Dedifferentiated amniotic fluid mesenchymal stem cell (primary cell): ENCODE data around the gene TNS1.

ENCODE experiments used
- DNase-seq: peaks from one replicate; pipeline ENCODE4 v3.0.0-alpha.2; 2016; ENCODE audit errors: extremely low spot score

Gene TNS1

DNA sequence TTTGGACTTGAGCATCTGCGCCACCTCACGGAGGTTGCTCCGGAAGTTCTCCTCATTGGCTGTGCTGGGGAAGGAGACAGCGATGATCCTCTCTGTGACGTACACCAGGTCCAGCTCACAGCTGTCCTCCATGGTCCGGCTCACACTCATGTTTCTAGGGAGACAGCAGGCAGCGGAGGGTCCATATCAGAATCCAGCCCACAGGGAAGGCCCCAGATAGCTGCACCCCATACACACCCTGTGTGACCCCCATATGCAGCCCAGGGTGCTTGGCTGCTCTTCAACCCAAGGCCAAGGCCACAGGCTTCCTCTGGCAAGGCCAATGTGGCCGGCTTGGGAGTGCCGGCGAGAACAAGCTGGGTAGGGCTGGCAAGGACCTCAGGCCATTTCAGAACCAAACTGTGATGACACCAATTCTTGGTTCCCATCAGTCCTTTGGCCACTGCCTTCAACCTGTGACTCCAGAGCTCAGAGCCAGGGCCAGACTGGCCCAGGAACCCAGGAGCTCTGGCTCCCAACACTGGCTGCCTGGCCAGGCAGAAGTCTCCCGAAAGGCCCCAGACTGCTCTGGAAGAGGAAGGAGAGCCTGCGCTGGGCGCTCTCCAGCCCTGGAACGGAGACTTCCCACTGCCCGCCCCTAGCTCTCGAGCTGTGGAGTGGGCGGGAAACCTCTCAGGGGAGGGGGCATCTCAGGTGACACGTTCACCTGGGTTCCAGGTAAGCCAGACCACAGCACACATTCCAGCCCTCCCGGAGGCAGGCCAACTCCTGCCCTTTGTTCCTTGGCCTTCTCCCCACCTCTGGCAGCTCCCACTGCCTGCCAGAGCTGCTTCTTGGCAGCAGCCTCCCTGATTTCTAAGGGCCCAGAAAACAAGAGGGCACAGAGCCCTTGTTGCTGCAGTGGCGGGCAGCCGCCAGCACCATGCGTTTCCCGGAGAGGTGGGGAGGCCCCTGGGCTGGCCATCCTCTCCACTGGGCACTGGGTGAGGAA is 104.7 kb downstream of the TNS1 start:
- no peak for DNase-seq

DNA sequence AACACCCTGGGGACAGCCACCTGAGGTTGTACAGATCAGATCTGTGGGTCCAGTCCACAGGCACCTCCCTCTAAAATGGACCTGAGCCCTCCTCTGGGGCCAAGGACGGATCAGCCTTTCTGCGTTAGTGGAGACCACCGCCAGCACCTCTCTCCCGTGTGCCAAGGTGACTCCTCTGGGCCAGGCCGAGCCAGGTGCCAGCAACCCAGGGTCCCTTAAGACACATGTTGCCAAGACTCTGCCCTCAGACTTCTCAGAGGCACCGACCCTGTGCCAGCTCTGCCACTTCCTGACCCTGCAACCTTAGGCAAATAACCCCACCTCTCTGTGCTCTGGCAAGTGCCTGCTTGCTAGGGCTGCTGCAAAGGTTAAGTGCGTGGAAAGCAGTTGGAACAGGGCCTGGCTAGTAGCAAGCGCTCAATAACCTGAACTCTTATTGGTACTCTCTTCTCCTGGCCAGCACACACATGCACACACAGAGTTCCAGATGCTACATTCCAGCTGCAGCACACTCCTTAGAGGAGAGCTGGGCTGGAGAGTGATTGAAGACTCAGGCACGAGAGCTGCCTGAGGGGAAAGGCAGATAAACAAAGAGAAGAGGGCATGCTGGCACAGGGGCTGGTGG is 105.6 kb downstream of the TNS1 start:
- DNase-seq, result no peak

DNA sequence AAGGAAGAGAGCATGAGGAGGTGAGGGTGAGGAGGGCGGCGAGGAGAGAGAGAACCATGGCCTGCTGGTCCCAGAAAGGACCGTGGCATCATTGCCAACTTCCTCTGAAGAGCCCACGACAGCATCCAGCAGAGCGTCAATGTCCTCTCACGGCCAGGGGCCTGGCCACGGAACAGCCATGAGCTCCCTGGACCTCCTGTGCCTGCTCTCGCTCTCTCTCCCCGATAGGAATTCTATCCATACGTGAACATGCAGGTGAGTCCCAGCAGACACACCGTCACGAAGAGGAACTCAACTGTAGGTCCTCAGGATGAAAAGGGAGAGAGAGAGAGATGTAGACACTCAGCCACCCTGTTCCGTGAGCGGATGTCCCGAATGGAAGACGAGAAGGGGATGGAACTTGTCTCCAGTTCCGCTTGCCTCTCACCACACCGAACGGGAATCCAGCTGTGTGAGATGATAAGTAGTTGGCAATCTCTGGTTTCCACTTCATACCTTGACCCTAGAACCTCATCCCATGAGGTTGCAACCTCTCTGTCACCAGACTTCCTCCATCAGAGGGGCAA is 107.6 kb downstream of the TNS1 start:
- no peak for DNase-seq

DNA sequence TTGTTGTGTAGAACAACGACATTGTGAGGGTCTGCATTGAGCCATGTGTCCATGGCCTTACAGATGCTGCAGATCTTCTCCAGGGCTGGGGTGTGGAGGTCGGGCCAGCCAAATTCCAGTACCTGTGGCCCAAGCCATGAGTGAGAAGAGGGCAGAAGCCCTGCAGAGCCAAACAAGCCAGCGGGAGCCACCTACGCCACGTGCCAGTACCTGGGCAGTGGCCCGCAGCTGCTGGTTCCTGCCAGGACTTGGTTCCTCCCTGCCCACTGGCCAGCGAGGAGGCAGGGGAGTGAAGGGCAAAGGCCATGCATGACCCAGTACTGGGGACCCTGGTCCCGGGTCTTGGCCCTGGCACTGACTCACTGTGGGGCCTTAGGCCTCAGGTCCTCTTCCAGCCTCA is 109.4 kb downstream of the TNS1 start:
- no peak for DNase-seq

DNA sequence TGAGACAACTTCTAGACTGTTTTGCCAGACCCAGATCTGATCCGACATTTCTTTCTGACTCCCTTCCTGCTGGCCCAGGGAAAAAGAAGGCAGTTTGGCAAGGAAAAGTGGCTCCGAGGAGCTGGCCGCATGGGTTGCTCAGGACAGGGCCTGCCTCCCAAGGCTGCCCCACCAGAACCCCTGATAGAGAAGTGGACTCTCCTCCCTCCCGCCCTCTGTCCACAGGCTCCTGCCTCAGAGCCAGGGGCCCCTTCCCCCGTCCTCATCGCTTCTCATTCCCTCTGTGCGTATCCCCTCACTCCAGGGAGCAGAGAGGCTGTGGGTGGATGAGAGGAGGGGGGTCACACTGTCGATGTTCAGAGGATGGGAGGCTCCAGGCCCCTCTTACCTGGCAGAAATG is 110.2 kb downstream of the TNS1 start:
- no peak for DNase-seq

DNA sequence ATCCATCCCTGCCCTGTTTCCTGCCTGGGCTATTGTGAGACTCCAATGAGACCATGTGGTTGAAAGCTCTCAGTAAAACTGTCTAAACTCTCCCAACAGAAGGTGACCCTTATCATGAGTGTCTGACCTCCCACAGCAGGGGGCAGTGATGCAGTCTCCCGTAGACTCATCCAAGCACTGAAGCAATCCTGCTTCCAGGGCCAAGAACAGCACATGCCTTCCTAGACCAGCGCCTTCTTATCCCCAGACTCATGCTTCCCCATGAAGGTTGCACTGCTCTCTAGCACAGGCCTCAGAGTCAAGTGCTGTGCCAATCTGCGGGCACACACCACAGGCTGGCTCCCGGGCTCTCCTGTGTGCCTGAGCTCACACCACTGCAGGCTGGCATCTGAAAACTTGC is 112.3 kb downstream of the TNS1 start:
- no peak for DNase-seq

DNA sequence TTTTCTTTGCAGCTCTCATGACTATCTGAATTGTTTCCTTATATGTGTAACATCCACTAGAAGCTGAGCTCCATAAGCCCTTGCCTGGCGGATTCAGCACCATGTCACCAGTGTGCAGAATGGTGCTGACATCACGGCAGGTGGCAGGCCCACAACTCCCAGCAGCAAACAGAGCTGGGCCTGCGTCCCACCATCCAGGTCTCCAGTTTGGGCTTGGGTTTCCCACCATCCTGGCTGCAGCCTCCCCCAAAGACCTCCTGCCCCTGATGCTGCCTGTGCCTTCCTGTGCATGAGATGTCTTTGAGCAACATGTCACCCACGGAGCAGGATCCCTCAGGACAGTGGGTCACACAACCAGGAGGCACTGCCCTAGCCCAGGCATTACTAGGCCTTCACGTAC is 113.1 kb downstream of the TNS1 start:
- no peak for DNase-seq

DNA sequence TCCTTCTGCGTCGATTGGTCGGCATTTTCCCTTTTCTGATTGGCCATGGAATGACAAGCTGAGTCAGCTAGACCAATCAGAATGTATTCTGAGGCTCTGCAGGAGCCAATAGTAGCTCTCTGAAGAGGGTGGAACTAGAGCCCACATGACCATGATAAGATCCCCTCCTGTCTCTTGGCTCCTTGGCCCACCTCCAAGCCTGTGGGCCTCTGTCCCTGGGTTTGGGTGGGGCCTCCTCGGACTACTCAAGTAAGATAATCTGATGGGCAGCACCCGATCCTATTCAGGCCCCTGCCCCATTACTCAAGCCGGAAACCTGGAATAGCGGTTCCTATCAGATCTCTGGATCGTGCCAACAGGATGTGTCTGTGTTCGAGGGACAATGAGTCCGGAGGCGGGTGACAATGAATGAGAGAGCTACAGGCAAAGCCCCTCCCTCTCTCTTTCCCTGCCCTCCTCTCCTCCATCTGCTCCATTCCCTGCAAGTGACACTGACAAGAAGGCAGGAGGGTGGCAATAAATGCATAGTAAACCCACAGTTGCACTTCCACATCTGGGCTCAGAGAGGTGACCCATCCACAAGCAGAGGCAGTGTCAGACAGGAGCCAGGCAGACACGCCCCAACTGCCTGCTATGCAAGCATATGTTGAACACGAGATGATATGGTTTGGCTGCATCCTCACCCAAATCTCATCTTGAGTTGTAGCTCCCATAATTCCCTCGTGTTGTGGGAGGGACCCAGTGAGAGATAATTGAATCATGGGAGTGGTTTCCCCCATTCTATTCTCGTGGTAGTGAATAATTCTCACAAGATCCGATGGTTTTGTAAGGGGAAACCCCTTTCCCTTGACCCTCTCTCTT is 114.7 kb downstream of the TNS1 start:
- no peak for DNase-seq

DNA sequence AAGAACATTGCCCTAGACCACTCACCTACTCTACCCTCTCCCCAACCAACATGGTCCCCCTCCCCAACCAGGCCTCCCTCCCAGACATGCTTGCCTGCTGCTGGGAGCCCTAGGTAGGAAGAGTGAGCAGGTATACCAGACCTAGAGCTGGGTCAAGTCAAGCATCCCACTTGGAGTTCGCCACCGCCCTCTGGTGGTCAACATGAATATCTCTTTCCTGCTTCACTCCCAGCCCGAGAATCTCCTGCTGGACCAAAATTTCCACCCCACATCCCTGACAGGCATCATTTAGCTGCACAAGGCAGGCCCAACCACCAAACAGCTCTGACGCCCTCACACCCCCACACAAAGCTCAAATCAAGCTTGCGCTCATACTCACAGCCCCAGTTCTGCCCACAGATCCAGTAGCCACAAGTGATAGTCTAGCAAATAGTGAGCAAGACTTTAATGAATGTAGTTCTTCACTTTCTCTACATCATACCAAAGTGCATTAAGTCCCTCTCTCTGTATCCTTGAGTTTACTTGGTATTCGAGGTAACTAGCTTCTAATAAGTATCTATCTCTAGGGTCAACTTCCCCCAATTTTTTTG is 116.0 kb downstream of the TNS1 start:
- peak; percentile 30 for DNase-seq

DNA sequence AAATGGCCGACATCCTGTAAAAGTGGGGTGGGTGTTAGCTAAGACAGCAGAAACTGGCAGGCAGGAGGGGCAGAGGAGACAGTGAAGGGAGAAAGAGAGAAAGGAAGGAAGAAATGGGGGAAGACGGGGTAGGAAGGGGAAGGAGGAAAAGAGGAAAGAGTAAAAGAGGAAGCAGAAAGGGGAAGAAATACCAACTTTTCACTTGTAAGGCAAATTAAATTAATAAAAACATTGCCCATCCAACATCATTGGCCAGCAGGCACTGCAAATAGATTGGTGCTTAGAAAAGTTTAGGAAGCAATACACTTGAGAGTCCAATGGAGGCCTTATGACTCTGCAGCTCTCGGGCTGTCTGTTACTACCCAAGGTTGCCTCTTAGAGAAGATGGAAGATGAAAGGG is 116.7 kb downstream of the TNS1 start:
- no peak for DNase-seq

DNA sequence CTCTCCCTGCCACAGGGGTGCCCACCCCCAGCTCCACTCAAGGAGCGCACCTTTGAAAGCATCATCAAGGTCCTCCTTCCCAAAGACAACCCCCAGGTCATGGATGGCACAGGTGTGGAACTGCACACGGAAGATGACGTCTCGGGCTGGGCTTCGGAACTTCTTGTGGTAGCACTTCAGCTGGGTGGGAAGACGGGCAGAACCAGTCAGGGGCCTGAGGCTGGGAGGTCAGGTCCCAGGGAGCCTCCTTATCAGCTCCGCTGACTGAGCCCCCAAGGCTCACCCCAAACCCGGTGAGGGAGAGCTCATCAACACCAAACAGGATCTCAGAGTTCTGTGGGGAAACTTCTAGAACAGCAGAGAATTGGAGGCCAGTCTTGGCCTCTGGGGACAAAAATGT is 117.8 kb downstream of the TNS1 start:
- no peak for DNase-seq

DNA sequence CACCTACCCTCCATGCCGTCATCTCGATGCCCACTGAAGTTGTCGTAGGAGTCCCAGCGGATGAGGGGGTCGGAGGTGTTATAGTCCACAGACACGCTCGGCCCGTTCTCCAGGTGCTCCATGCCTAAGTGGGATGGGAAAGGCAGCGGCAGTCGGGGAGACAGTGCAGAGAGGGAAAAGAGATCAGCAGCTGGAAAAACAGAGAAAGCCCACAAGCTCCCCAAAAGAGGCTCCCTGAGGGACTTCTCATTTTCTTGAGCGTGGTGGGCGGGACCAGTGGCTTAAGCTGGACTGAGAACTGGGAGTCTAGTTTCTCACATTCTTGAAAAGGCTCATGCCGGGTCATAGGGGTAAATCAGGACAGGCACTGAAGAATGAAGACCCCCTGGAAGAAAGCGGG is 121.9 kb downstream of the TNS1 start:
- DNase-seq, result no peak

DNA sequence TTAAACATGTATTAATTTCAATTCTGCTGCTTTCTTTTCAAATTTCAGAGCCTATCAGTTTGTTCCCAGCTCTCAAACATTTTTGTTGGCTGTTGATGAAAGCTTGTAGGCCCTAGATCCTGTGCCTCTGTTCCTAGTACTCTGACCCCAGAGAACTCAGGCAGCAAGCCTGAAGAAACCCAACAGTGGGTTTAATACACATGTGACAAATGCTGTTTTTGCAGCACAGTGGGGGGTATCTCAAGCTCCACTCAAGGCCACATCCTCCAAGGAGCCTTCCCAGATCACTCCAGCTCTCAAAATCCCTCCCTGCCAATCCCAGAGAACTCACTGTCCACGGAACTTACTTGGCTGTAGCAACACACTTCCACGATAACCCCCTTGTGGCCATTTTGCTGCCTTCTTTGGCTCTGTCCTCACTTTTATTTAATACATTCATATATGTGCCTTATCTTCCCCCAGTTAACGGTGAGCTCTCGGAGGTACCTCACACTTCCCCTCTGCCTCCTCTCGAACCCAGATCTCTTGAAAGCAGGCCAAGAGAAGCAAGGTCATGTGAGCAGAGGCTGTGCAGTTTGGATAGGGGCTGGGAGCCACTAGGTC is 122.4 kb downstream of the TNS1 start:
- no peak for DNase-seq

DNA sequence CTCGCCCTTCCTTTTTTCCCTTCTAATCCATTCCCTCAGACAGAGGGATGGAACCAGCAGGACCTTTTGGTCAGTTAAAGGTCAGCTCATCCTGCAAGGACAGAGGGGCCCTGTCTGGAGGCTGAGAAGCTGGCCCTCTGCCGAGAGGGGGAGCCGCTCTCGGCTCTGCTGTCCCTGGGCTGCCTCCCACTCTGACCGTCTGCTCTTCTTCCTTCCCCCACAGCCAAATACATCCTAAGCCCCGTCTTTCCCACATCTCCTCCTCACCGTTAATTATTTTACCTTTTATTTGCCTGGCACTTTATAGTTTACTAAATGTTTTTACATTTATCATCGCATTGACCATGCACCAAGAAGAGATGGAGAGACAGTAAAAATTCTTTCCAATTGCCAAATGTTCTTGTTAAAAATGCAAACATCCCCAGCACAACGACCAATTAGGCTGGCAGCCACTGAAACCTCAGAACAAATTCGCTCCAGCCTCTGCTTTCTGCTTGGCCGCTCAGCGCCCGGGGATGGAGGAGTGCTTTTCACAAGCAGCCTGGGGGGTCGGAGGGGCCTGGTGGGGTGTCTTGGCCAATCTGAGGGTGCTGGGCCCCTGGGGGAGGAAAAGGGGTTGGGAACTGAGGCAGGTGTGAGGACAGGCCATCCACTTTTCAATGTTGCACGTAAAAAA is 123.7 kb downstream of the TNS1 start:
- no peak for DNase-seq

DNA sequence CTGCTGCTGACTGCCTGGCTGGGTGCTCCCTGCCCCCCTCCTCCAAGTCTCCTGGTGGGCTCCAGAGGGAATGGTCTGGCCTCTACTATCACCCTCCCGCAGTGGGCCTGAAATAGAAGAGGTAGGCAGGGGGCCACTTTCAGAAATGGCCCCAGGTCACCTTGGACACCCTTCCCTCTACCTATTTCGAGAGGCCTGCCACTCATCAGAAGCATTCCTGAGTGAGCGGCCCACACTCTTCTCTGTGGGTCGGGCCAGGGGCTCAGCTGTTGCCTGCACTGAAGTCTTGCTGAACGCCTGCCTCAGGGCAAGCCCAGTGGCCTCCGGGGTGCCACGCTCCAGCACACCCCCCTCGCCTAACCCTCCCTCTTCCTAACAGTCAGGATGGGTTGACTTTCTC is 124.9 kb downstream of the TNS1 start:
- DNase-seq, result no peak

DNA sequence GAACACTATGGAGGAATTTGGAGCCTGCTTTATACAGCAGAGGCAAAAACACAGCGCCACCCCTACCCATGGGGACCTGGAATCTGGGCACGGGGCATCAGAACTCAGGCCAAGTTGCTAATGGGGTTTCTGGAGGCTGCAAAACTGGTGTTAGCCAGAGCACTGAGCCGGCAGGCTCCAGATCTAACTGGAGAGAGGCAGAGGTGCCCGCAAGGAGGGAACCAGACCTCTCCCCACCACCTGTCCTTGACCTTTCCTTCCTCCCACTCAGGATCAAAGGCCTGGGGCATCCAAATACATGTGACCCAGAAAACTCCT is 126.6 kb downstream of the TNS1 start:
- no peak for DNase-seq

DNA sequence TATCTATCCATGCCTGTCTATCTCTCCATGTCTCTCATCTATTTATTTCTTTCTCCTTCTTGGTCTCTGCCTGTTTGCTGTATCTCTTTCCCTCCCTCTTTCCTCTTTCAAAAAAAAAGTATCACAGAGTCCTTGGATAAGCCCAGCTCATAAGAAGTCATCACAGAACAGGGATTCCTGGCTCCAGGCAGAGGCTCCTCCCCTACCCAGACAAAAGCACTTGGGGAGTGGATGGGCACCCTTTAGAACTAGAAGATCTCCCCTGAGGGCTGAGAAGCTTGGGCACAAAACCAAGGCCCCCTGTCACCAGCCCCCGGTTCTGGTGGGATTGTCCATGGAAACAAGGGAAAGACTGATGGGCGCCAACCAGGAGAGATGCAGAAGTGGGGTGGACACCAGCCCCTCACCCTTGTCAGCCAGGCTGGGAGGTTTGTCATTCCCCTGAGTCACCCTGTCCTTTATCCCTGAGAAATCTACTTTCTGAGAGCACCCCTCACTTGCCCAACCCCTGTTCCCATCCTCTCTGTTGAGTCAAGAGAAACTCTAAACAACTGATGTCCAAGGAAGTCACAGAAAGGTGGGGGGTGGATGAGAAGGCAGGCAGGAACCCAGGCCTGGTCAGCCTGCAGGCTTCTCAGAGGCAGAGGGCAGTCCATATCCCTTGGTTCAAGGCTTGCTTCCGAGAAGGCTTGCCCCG is 127.1 kb downstream of the TNS1 start:
- DNase-seq, result no peak

DNA sequence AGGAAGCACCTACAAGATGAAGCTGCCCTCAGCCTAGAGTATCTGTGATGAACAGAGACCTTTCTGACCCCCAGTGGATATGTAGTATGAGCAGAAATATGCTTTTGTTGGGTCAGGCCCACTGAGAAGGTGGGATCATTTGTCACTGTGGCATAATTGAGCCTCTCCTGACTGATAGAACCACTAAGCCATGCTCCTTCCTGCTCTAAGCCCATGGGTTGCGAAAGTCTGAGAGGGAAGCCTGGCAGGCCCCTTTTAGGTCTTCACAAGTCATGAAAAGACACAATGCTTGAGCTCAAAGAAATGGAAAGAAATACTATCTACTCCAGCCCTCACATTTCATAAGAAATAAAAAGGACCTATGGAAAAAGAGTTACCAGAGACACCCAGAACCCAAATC is 127.7 kb downstream of the TNS1 start:
- no peak for DNase-seq

DNA sequence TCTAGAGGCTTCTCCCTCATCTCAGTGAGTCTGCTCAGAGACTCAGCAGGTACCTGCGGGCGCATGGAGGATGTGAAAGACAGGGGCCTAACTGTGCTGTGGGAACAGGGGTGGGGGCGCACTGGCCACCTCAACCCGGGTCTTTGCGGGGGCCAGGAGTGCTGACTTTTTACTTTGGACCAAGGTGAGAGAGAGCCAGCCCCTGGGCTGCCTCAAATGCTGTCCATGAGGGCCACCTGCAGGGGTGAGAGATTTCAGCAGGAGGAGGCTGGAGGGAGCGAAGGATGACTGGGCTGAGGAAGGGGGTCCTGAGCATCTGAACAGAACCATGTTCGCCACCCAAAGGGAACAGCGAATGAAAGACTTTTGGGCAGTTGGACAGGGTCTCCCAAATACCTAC is 129.4 kb downstream of the TNS1 start:
- no peak for DNase-seq

DNA sequence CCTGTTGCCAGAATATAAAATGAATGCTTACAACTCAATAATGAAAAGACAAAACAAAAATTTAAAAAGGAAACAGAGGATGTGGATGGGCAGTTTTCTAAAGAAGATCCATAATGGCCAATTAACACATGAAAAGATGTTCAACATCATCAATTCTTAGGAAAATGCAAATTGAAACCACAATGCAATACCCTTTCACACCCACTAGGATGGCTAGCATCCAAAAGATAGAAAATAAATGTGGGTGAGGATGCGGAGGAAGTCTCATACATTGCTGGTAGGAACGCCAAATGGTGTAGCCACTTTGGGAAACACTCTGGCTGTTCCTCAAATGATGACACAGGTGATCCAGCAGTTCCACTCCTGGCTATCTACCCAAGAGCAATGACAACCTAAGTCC is 130.5 kb downstream of the TNS1 start:
- DNase-seq, result no peak
